Stimulated activated CD4-positive, alpha-beta T cell treated with anti-CD3 and anti-CD28 coated beads, TNF-alpha, amount 100 ng/mL, for 1 hour (primary cell): ENCODE data around the gene AMOTL2.

ENCODE experiments used
- DNase-seq, 3 donors: peaks; one replicate each; pipeline ENCODE4 v3.0.0-alpha.2; 2020; ENCODE audit warnings: low read depth in 3 of 3, low spot score in 1 of 3

AMOTL2 gene

GRCh38 chr3:134336587-134336986 lies 37.7 kb downstream of the AMOTL2 start:
- no peak for DNase-seq

DNA sequence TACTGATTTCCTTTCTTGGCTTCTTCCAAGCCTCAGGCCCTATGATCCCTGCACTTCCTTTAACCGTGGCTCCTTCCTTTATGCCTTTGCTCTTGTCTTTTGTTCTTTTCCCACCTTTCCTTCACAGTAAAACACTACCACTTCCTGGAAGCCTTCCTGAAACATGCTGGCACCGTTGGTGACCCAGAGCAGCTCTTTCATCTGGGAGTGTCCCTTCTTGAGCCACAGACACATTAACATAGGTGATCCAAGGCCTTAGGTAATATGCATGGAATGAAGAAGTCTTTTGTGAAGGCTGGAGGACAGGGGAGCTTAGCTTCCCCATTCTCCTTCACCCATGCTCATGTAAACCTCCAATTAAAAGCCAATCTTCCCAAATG lies 39.4 kb downstream of the AMOTL2 start:
- DNase-seq, result no peak

GRCh38 chr3:134334231-134334900 lies 39.9 kb downstream of the AMOTL2 start:
- no peak for DNase-seq

DNA sequence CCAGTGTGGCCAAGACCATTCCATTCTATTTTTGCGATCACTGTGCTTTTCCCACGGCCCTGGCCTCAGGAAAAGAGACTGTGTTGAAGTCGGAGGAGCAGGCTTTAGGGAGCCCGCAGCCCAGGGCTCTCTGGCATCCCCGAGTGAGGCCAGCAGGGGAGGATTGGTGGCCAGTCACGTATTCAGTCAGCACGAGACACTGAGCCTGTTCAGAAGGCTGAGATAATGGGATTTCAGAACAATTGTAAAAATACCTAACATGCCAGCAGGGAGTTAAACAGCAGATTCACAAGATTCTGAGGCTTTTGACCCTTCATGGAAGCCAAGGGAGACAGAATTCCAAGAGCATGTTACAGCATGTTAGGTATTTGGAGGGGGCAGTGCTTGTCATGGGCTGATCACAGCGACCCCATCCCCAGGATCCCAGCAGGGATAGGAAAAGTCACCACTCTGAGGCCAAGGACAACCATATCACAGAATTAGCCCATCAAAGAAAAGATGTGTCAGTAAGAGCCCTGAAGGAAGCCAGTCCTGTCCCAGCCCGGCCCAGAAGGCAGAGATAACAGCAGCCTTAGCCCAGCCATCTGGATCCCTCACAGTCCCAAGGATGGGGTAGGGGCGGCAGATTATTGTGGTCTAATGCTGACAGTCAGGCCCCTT lies 40.6 kb downstream of the AMOTL2 start:
- DNase-seq, result no peak

DNA sequence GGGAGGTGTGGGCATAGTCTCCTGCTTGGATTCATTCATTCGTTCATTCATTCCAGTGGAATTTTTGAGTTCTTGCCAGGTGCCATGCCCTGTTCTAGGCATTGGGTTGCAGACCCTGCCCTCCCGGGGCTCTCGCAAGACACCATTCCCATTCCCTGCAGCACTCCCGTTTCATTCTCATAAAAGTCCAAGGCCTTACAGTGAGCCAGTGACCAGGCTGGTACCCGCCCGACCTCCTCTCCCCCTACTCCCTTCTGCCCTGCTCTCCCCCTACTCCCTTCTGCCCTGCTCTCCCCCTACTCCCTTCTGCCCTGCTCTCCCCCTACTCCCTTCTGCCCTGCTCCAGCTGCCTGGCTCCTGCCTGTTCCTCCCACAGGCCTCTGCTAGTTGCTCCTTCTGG lies 41.9 kb downstream of the AMOTL2 start:
- no peak for DNase-seq

- no peak for DNase-seq
These were observed 42.4 kb downstream of the AMOTL2 start for GRCh38 chr3:134331811-134332199.

DNA sequence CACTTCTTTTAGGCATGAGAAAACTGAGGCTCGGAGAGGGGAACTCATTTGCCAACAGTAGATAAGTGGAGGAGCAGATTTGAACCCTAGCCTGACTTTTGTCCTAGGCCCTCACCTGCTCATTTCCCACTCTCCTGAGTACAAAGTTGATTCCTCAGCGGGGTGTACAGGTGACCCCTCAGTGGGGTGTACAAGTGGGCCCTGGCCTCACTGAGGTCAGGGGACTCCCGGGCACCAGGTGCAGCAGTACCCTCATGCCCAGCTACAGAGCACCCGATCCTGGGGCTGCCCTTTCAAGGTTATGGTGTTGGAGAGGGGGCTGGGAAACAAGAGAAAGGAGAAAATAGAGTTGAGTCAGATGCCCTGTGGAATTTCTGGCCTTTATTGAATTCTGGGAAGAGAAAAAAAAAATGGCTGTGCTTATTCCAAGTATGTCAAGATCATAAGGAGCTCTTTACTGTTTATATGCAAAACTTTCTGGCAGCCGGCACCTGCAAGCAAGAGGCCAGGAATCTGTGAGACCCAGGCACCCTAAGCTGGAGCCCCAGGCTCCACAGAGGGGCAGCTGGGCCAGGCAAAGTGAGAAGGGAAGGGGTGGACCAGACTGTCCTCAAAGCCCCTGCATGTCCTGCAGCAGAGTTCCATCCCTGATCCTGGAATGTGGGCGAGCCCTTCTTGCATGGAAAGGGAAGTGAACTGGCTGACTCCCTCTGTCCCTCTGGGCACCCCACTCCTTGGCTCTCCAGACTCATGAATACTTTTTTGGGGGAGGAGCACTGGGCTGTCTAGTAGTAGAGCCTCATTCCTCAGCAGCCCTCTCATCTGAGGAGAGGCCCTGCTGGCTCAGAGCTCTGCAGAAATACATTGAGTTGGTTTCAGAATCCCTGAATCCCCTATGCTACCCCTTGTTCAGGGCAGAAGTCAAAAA lies 43.1 kb downstream of the AMOTL2 start:
- DNase-seq, result no peak

DNA sequence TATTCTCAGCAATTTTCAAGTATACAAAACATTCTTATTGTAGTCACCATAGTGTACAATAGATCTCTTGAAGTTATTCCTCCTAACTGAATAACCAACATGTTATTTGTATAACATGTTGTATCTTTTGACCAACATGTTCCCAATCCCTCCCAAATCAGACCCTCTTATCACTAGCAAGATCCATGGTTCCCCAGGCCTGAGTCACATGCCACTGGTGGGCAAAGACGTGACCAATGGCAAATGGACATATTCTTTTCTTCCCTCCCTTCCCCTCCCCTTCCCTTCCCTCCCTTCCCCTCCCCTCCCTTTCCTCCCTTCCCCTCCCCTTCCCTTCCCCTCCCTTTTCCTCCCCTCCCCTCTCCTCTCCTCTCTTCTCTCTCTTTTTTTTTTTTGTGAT lies 45.4 kb downstream of the AMOTL2 start:
- DNase-seq, result no peak

- DNase-seq, result no peak
These were observed 46.1 kb downstream of the AMOTL2 start for GRCh38 chr3:134328147-134328591.

DNA sequence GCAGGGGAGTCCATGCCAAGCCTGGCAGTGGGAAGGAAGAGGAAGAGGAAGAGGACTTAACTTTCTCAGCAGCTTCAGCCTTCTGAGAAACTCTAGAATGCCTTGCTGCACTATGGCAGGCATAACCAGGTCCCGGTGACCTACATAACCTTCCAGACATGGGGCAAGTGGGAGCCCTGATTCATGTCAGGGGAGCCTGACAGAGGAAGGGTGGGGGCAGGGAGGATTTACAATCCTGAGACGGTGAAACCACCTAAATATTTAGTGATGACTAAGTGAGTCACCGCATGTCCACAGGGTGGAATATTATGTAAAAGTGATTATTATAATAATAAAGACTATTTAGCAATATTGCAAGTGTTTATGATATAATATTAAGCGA lies 46.7 kb downstream of the AMOTL2 start:
- DNase-seq, result no peak

GRCh38 chr3:134326760-134327593 lies 47.3 kb downstream of the AMOTL2 start:
- DNase-seq, result no peak

DNA sequence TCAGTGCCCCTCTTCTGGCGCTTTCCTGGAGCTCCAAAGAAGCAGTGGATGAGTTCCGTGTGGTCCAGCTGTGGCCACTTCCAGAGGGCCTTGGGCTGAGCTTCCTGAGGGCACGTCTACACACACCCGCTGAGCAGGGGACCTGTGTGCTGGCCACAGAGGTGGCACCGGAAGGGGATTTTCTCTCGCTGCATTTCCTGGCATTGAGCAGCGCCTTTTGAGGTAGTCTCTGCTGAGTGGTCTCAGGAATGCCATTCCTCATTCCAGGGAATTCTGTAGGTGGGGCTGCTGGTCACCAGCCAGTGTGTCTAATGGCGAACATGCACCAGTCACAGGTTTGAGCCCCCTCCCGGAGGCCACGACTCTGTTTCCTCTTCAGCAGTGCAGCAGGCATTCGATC lies 48.1 kb downstream of the AMOTL2 start:
- DNase-seq, result no peak

- DNase-seq, result no peak
These were observed 48.5 kb downstream of the AMOTL2 start for GRCh38 chr3:134325706-134326105.

DNA sequence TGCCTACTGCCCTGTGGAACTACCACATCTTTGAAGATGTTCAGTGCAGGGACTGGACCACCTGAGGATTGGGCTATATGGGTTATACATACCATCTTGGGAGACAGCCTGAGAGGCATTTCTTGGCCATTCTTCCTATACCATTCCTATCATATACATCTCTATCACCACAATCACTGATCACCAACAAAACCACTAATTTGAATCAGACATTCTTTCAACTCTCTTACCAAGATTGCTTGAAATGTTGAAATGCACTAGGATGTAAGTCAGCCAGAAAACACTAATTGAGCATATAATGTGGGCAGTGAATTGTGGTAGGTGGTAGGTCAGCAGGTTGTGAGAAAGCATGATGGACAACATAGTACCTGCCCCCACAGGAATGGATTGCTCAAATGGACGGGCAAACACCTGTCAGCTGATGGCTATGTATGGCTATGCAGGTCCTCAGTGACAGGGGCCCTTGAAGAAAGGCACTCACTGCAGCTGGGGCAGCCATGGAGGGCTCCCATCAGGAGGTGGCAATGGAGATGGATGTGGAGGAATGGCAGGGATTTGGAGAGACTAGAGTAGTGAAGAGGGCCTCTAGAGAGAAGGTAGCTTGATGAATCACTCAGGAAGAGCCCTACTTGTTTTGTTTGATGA lies 49.1 kb downstream of the AMOTL2 start:
- DNase-seq, result no peak

DNA sequence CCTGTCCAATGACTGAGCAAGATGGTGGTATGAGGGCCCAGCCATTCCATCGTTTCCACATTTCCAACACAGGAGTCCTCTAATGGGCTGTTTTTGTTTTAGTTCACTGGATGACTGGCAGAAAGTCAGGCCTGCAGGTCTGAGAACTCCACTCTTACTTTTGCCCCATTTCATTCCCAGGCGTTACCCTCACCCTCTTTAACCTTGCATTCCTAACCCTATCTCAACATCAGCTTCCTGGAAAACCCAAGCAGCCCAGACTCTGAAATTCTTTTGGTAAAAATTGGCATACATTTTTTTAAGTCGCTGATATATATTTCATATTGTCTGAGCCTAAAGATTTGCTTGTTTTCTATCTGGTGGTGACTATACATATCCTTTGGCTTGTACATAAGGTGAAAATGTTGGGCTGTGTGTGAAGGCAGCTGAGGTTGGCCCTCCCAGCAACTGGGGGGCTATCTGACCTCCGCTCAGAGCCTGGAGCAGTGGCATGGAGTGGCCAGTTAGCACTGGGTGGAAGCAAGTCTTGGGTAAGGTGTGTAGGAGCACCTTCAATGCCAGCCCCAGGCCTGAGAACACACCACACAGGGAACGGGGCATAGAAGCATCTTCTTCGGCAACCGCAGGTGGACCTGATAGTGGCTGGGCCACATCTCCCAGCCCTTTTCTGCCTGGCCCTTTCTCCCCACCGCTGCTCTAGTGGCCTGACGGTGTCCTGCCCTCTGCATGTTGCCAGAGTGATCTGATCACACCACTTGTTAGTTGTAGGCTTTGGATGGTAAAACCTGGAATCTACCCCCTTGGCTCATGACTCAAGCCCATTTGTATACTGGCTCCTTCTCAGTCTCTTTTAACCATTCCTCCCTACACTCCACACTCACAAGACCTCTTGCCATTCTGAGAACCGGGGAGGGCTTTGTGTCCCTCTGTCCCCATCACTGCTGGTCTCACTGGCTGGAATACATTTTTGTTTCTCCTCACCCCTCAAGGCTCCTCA lies 50.0 kb downstream of the AMOTL2 start:
- no peak for DNase-seq

- no peak for DNase-seq
These were observed 52.0 kb downstream of the AMOTL2 start for GRCh38 chr3:134322286-134322685.

GRCh38 chr3:134320749-134321148 lies 53.5 kb downstream of the AMOTL2 start:
- no peak for DNase-seq

GRCh38 chr3:134319931-134320330 lies 54.3 kb downstream of the AMOTL2 start:
- no peak for DNase-seq

DNA sequence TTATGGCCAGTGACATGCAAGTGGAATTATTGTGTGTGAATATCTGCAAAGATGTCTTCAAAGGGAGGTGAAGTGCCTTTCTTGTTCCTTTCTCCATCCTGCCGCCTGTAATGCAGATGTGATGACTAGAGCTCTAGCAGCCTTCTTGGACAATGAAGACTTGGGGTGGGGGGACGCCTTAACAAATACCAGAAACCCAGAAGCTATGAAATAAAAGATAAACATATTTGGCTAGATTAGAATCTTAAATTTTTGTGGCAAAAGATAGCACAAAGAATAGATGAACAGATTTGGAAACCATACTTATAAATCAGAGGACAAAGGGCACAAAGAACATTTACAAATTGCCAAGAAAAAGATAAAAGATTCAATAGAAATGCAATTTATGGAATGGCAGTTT lies 56.1 kb downstream of the AMOTL2 start:
- no peak for DNase-seq
